GM21723 (cell line): ENCODE results near the gene MCAT.

Experiments
- ATAC-seq: cut with Tn5 transposase; IDR thresholded peaks from one replicate; pipeline ENCODE4 v1.9.1; 2021; ENCODE audit warnings: mild to moderate bottlenecking, moderate library complexity; ENCODE audit not compliant: unreplicated experiment

The MCAT gene

DNA sequence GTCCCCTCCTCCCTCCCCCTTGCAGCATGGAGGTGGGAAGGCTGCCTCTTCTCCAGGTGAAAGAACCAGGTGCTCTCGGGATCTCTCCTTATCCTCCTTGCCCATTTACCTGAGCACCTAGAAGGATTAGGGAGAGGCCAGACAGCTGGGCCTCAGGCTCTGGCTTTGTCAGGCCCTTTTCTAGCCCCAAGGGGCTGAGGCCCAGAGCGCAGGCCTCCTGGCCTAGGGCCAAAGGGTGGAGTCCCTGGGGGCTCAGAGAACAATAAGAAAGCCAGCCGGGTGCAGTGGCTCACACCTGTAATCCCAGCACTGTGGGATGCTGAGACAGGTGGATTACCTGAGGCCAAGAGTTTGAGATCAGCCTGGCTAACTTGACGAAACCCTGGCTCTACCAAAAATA is 48.6 kb downstream of the MCAT start:
- ATAC-seq, result no peak

DNA sequence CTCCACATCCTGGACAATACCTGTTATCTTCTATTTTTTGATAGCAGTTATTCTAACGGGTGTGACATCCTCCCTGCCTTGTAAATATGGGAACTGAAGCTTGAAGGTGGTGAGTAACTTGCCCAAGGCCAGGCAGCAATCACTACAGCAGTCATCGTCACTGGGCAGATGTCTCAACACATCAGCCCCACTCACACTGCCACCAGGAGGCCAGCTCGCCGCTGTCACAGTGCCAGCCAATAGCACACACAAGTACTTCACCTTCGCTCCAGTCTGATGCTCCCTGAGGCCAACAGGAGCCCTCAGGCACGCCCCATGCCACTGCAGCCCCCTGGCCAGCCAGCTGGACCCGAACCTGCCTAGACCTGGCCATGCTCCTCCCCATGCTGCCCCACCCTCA is 49.1 kb downstream of the MCAT start:
- no peak for ATAC-seq

DNA sequence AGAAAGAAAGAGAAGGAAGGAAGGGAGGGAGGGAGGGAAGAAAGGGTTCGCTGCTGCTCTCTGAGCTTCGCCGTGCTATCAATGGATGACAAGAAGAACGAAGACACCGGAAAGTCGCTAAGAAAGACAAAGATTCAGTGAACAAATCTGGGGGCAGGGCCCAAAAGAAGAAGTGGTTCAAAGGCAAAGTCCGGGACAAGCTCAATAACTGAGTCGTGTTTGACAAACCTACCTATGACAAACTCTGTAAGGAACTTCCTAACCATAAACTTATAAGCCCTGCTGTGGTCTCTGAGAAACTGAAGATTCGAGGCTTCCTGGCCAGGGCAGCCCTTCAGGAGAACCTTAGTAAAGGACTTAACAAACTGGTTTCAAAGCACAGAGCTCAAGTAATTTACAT is 51.1 kb downstream of the MCAT start:
- no peak for ATAC-seq

DNA sequence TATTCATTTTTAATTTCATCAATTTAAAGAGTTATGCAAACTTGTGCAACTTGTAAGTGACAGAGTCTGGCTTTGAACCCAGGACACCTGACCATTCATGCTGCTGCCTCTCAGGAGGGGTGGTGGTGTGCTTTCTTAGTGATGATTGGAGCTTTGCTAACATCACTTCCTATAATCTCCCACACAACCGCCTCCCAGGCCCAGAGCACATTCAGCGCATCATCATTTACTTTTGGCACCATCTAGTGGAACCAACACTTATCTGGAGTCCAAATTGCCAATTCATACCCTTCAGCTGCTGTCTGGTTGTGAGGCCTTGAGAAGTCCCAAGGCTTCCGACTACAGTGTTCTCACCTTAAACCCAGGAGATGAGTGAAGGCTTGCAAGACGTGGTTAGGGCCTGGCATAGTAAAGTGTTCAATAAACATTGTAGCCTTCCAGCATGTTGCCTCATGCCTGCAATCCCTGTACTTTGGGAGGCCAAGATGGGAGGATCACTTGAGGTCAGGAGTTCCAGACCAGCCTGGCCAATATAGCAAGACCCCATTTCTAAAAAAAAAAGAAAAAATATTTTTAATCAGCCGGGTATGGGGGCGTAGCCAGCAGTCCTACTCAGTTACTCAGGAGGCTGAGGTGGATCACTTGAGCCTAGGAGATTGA is 52.9 kb downstream of the MCAT start:
- ATAC-seq, result no peak

DNA sequence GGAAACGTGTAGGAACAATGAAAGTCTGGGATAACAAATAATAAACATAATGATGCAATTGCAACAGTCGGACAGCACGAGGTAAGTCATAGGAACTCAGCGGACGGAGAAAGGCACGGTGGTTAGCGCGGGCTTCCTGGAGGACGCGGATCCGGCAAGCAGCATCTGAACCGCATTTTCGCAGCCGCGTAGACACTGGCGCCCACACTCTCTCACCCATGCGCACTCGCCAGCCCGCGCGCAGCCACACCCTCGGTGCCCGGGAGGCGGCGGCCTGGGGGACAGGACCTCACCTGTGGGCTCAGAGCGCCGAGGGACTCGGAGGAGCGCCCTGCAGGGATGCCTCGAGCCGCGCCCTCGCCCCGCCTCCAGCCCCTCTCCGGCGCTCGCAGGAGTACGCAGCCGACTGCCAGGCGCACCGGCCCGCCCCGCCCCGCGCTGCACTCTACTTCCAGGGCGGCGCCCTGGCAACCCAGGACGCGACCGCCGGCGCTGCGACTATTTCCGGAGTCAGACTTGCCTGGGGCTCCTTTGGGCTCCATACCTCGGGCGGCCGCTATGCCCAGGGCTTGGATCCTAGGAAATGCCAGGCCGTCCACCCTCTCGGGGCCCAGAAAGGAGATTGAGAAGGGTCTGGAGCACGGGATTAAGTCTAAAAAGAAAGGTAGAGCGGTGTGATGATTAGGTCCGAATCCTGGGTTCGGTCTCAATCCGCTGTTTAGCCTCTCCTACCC is 54.0 kb downstream of the MCAT start, which contains the start of gene TTLL1:
Gene TTLL1 (minus strand): TSS at position 408 of the 734 bp plus-strand sequence. CDS start 13,805 bp downstream, outside the sequence.
- ATAC-seq, result peak; percentile 78

DNA sequence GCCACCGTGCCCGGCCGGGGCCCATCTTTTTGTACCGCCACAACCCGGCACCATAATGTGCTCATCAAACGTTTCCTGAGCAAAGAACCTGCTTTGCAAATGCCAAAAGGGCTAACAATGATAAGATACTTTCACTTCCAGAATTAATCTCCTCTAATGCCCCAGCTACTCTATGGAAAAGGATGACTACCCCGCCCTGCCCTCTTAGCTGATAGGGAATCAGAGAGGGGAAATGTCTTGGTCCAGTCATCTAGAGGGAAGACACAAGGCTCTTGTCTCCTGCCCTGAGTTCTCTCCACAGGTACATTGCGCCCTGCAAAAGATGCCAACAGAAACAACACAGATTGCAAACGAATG is 54.6 kb downstream of the MCAT start:
- ATAC-seq, result no peak

DNA sequence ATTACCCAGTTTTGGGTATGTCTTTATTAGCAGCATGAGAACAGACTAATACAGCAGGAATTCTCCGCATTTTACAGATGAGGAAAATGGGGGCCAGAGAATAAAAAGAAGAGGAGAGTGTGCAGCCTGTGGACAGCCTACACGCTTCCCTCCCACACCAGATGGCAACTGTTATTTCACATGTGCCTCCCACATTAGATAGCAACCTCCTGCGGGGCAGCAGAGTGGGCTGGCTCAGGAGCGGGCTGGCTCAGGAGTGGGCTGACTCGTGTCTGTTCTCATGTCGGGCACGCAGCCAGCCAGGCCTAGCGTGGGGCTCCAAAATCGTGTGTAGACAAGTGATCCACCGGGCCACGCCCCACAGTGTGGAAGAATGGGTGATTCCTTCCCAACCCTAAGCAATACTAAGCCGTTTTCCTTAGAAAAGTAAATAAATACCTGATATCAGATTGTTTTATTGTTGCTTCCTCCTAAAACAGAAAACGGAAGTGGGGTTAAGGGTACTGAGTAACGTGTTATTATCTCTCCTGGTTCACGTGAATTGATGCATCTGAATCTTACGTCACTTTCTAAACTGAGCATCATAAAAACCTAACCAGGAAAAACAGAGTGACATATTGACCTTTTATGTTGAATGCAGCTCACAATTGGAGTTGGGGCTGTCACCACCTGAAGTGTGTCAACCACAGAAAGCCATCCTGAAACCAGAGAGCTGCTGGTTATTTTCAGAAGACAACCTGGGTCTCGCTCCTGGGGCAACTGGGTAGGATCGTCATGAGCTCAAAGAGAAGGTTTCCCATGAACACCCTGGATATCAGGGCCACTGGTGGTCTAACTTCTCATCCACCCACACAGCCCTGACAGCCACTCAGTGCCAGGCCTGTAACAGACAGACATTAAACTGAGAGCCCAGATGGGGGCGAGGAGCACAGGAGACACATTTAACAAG is 57.3 kb downstream of the MCAT start:
- no peak for ATAC-seq
